GM12873 (cell line): ENCODE data around the gene CAVIN3.

Experiments used
- CTCF ChIP-seq: IDR thresholded peaks from 2 replicates; pipeline ENCODE4 v1.5.1; 2012; ENCODE audit warnings: low read depth, mild to moderate bottlenecking, moderate library complexity, low read length, control low read depth; ENCODE audit not compliant: insufficient read depth; ENCODE audit errors: missing control alignments

CAVIN3 gene

GRCh38 chr11:6269994-6270393, 50.3 kb downstream of the CAVIN3 start:
- no peak for TF ChIP-seq CTCF
